Posterior vena cava (tissue), 2 donors: ENCODE measurements around the gene FZD7. TPM values are rescaled to one million over a fixed set of nuclear protein-coding genes. Genes with fewer than 3 reads are reported as not detected.

Experiments
- DNase-seq: peaks from one replicate; pipeline ENCODE4 v3.0.0-alpha.2; 2020; ENCODE audit warnings: low spot score
- intact Hi-C, 2 donors: fragments of 100-400 bp; cut with DNase I; formaldehyde crosslinking; loops; one replicate each; pipeline versions ENCODE4 v1.14.1 to v1.14.2; 2022 to 2023
- total RNA-seq, 2 donors: library from RNA; stranded (reverse); fragmentation: NEBNext Ultra II Directional; extraction: Animal tissue kit (Norgen Biotek cat#: 25700); gene quantifications; one replicate each; pipeline ENCODE4 v1.2.1, GENCODE V29; 2021
- donor health status: DM: yes; HTN: yes; CAD: no.
- donor health status: DM: yes; HTN: yes; CAD: no.

Gene FZD7
- total RNA-seq, 2 donors from 2014 or later: 20.9 to 32.0 TPM

- intact Hi-C loops: no loop called here
- DNase-seq: no peak
Observed at GRCh38 chr2:202007015-202007982, 26.4 kb upstream of the FZD7 start.

- intact Hi-C loops: no loop called here
- no peak for DNase-seq
Observed at GRCh38 chr2:202007983-202008354, 25.7 kb upstream of the FZD7 start.

- DNase-seq: no peak
- intact Hi-C loops: no loop called here
Observed at GRCh38 chr2:202009019-202009481, 24.6 kb upstream of the FZD7 start.

GRCh38 chr2:202009581-202009980 lies 24.1 kb upstream of the FZD7 start:
- no peak for DNase-seq
- intact Hi-C loops: no loop called here

- DNase-seq: no peak
- intact Hi-C loops: no loop called here
Observed at GRCh38 chr2:202014318-202014717, 19.3 kb upstream of the FZD7 start.

- no peak for DNase-seq
- intact Hi-C loops: no loop called here
Observed at GRCh38 chr2:202014759-202015211, 18.9 kb upstream of the FZD7 start.

- no peak for DNase-seq
- intact Hi-C loops: no loop called here
Observed at GRCh38 chr2:202015471-202015870, 18.2 kb upstream of the FZD7 start.

GRCh38 chr2:202016579-202017227 lies 17.0 kb upstream of the FZD7 start:
- no peak for DNase-seq
- intact Hi-C loops: no loop called here

- DNase-seq: no peak
- intact Hi-C loops: no loop called here
Observed at GRCh38 chr2:202017940-202018339, 15.7 kb upstream of the FZD7 start.

- no peak for DNase-seq
- intact Hi-C loops: no loop called here
Observed at GRCh38 chr2:202018950-202019349, 14.7 kb upstream of the FZD7 start.

GRCh38 chr2:202019689-202020450 lies 13.8 kb upstream of the FZD7 start:
- intact Hi-C loops: no loop called here
- DNase-seq: no peak

GRCh38 chr2:202022755-202023154 lies 10.9 kb upstream of the FZD7 start:
- intact Hi-C loops: no loop called here
- DNase-seq: no peak

GRCh38 chr2:202023198-202023903 lies 10.3 kb upstream of the FZD7 start:
- intact Hi-C loops: no loop called here

GRCh38 chr2:202023904-202024266 lies 9.8 kb upstream of the FZD7 start:
- intact Hi-C loops: no loop called here
- no peak for DNase-seq

More at GRCh38 chr2:202023198-202023903, 10.3 kb upstream of the FZD7 start:
- no peak for DNase-seq

- intact Hi-C loops: no loop called here
- DNase-seq: no peak
Observed at GRCh38 chr2:202024871-202025270, 8.8 kb upstream of the FZD7 start.

- no peak for DNase-seq
- intact Hi-C loops: no loop called here
Observed at GRCh38 chr2:202025816-202026215, 7.8 kb upstream of the FZD7 start.

GRCh38 chr2:202026507-202026906 lies 7.1 kb upstream of the FZD7 start:
- no peak for DNase-seq

GRCh38 chr2:202030691-202031090 lies 3.0 kb upstream of the FZD7 start:
- DNase-seq: no peak
- intact Hi-C loops: no loop called here

More at GRCh38 chr2:202026507-202026906, 7.1 kb upstream of the FZD7 start:
- intact Hi-C loops: no loop called here

GRCh38 chr2:202031246-202031951 lies 2.3 kb upstream of the FZD7 start:
- no peak for DNase-seq
- intact Hi-C loops: no loop called here
